GM12864 (cell line): ENCODE results near the gene GPR150.

Source experiments
- DNase-seq: peaks from one replicate; pipeline ENCODE4 v3.0.0-alpha.2; 2011; ENCODE audit warnings: low read depth
- H3K4me3 ChIP-seq: 2 replicates; pipeline ENCODE4 v1.5.1; 2011; ENCODE audit warnings: mild to moderate bottlenecking, low read depth, low read length, control low read depth
- CTCF ChIP-seq: IDR thresholded peaks from 2 replicates; pipeline ENCODE4 v1.5.1; 2011; ENCODE audit warnings: low read depth, mild to moderate bottlenecking, moderate library complexity, low read length, control low read depth, inconsistent platforms; ENCODE audit errors: missing control alignments

GPR150 gene

GRCh38 chr5:95611396-95611795 lies 8.5 kb upstream of the GPR150 start:
- no peak for DNase-seq
- H3K4me3 ChIP-seq: no peak overlapping the region
- no peak for TF ChIP-seq CTCF

GRCh38 chr5:95613514-95613913 lies 6.4 kb upstream of the GPR150 start:
- DNase-seq: no peak
- H3K4me3 ChIP-seq: no peak overlapping the region
- TF ChIP-seq CTCF: no peak

GRCh38 chr5:95615164-95615467 lies 4.8 kb upstream of the GPR150 start:
- DNase-seq: no peak
- no peak overlapping the region for H3K4me3 ChIP-seq
- no peak for TF ChIP-seq CTCF

GRCh38 chr5:95617057-95617456 lies 2.8 kb upstream of the GPR150 start:
- TF ChIP-seq CTCF: no peak
- H3K4me3 ChIP-seq: no peak overlapping the region
- DNase-seq: no peak

GRCh38 chr5:95619096-95619495 lies 791 bp upstream of the GPR150 start:
- TF ChIP-seq CTCF: no peak
- no peak for DNase-seq
- H3K4me3 ChIP-seq: no peak overlapping the region

- H3K4me3 ChIP-seq: peak overlapping the region; percentile 49
- TF ChIP-seq CTCF: no peak
- DNase-seq: no peak
Measured at GRCh38 chr5:95619514-95620029, 315 bp upstream of the GPR150 start.
